ENCODE measurements around the gene CRYBB3. TPM values are rescaled to one million over a fixed set of nuclear protein-coding genes. Genes with fewer than 3 reads are reported as not detected.

Gene CRYBB3
- total RNA-seq, 2 donors from 2014 or later: 0.48 to 0.72 TPM

DNA sequence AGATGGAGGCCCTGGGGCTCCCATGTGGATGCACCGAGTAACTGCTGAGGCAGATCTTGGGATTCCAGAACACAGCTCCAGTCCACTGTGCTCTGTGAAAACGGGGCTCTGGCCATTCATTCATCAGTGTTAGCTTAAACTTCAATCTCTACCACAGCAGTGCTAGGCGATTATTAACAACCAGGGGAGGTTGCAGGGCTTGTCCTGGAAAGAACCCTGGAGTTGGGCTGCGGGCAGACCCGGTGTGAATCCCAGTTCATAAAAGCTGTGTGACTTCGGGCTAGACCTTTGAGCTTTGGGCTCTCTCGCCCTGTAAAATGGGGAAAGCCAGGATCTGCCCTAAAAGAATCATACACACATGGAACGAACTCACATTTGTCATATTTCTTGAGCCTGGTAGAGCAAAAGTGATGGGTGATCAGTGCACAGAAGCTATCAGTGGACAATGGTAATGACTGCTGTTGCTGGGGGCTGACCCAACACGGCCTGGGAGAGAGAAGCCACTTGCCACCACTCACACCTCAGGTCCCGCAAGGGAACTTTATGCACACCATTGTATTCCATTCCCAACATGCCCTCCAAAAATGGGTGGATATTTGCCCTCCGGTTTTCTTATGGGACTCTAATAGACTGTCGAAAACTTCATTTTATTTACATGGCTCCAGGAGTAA is 15.6 kb upstream of the CRYBB3 start:
- Histone ChIP-seq H3K36me3 (peaks cover 8% of the 10 kb centered on the region), H3K9me3 (no peaks in the 10 kb centered on the region), H3K27ac (no peak overlapping the region), H3K9ac (ENCODE audit: low read depth in 2 of 2, low read length in 2 of 2) (no peak overlapping the region), H3K4me3 (no peak overlapping the region), H3K27me3 (no peaks in the 10 kb centered on the region), H3K4me1 (no peaks in the 10 kb centered on the region)
- TF ChIP-seq, protein P1, sequence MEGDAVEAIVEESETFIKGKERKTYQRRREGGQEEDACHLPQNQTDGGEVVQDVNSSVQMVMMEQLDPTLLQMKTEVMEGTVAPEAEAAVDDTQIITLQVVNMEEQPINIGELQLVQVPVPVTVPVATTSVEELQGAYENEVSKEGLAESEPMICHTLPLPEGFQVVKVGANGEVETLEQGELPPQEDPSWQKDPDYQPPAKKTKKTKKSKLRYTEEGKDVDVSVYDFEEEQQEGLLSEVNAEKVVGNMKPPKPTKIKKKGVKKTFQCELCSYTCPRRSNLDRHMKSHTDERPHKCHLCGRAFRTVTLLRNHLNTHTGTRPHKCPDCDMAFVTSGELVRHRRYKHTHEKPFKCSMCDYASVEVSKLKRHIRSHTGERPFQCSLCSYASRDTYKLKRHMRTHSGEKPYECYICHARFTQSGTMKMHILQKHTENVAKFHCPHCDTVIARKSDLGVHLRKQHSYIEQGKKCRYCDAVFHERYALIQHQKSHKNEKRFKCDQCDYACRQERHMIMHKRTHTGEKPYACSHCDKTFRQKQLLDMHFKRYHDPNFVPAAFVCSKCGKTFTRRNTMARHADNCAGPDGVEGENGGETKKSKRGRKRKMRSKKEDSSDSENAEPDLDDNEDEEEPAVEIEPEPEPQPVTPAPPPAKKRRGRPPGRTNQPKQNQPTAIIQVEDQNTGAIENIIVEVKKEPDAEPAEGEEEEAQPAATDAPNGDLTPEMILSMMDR (IDR thresholded peaks at IDR 0.05): no peak
- intact Hi-C loops (cut with DNase I): no loop called here
- no peak for DNase-seq

DNA sequence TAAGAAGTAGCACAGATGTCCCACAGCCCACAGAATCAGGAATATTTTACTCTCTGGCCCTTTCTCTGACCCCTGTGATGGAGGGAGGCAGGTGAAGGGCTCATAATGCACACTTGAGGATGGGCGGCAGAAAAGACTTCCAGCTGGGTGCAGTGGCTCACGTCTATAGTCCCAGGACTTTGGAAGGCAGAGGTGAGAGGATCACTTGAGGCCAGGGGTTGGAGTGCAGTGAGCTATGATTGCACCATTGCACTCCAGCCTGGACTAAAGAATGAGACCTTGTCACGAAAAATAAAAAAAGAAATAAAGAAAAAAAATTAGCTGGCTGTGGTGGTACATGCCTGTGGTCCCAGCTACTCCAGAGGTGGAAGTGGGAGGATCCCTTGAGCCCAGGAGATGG is 13.5 kb upstream of the CRYBB3 start:
- no peak overlapping the region for H3K9ac ChIP-seq (ENCODE audit: low read depth in 2 of 2, low read length in 2 of 2)
- no peak for DNase-seq
- H3K36me3 ChIP-seq: peaks cover 8% of the 10 kb centered on the region

DNA sequence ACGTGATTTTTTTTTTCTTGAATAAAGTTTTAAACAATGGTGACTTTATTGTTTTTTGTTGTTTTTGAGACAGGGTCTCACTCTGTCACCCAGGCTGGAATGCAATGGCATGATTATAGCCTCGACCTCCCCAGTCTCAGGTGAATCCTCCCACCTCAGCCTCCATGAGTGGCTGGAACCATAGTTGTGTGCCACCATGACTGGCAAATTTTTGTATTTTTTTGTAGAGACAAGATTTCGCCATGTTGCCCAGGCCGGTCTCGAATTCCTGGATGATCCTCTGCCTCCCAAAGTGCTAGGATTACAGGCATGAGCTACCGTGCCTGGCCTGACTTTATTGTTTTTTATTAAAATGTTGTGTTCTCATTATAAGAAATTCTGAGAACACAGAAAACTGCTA is 12.2 kb upstream of the CRYBB3 start:
- no peaks in the 10 kb centered on the region for H3K27me3 ChIP-seq
- H3K4me1 ChIP-seq: no peaks in the 10 kb centered on the region
- peaks cover 8% of the 10 kb centered on the region for H3K36me3 ChIP-seq
- H3K9ac ChIP-seq (ENCODE audit: low read depth in 2 of 2, low read length in 2 of 2): no peak overlapping the region
- TF ChIP-seq, protein P1 (IDR thresholded peaks at IDR 0.05): no peak
- H3K9me3 ChIP-seq: no peaks in the 10 kb centered on the region
- no peak overlapping the region for H3K4me3 ChIP-seq
- intact Hi-C loops (cut with DNase I): no loop called here
- H3K27ac ChIP-seq: no peak overlapping the region
- DNase-seq: no peak

More for the DNA sequence above, 13.5 kb upstream of the CRYBB3 start:
- Histone ChIP-seq H3K4me1 (no peaks in the 10 kb centered on the region), H3K9me3 (no peaks in the 10 kb centered on the region), H3K4me3 (no peak overlapping the region), H3K27ac (no peak overlapping the region), H3K27me3 (no peaks in the 10 kb centered on the region)
- TF ChIP-seq, protein P1 (IDR thresholded peaks at IDR 0.05): no peak
- intact Hi-C loops (cut with DNase I): no loop called here

DNA sequence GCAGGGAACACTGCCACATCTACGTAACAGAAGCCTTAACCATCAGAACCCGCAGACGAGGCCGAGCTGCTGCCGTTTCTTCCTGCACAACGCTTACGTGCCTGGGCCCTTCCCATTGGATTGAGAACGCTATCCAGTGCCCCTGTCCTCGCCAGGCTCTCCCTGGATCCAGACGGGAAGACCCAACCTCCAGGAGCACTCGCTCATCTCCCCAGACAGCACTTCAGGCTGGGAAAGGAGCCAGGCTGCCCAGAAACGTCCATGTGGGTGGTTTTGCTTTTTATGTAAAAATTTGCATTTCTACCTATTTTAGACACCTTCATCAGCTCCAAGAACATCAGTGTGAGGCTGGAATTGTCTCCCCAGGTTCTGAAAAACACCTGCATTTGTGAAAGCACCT is 7.3 kb upstream of the CRYBB3 start:
- no peaks in the 10 kb centered on the region for H3K9me3 ChIP-seq
- no peaks in the 10 kb centered on the region for H3K36me3 ChIP-seq
- H3K9ac ChIP-seq (ENCODE audit: low read depth in 2 of 2, low read length in 2 of 2): no peak overlapping the region
- intact Hi-C loops (cut with DNase I): no loop called here
- H3K27me3 ChIP-seq: no peaks in the 10 kb centered on the region
- no peak overlapping the region for H3K4me3 ChIP-seq
- TF ChIP-seq, protein P1 (IDR thresholded peaks at IDR 0.05): no peak
- no peaks in the 10 kb centered on the region for H3K4me1 ChIP-seq
- no peak overlapping the region for H3K27ac ChIP-seq
- no peak for DNase-seq

DNA sequence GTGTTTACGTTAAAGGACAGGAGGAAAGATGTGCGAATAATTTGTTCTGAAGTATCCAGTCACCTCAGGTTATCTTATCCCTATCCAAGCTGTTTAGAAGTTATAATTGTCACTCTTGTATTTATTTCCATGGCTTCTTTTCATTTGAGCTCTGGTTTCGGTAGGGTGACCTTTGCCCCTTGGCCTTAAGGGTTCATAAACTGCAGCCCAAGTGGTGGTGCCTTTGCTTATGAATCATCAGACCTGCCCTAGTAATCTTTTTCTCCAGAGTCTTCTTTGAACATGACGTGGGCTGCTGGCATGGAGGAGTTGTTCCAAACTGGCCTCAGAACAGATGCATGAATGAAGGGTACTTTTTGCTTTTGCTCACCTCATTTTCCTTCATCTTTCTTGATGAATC is 6.5 kb upstream of the CRYBB3 start:
- Histone ChIP-seq H3K27ac (no peak overlapping the region), H3K27me3 (no peaks in the 10 kb centered on the region), H3K4me3 (no peak overlapping the region), H3K36me3 (no peaks in the 10 kb centered on the region), H3K9me3 (no peaks in the 10 kb centered on the region), H3K4me1 (no peaks in the 10 kb centered on the region), H3K9ac (ENCODE audit: low read depth in 2 of 2, low read length in 2 of 2) (no peak overlapping the region)
- no peak for DNase-seq
- intact Hi-C loops (cut with DNase I): no loop called here
- TF ChIP-seq, protein P1 (IDR thresholded peaks at IDR 0.05): no peak
